ENCODE results near the gene SORCS1. TPM values are rescaled to one million over a fixed set of nuclear protein-coding genes. Genes with fewer than 3 reads are reported as not detected.

SORCS1 gene
- total RNA-seq, 1 donor from 2014 or later, result 1.1 TPM

DNA sequence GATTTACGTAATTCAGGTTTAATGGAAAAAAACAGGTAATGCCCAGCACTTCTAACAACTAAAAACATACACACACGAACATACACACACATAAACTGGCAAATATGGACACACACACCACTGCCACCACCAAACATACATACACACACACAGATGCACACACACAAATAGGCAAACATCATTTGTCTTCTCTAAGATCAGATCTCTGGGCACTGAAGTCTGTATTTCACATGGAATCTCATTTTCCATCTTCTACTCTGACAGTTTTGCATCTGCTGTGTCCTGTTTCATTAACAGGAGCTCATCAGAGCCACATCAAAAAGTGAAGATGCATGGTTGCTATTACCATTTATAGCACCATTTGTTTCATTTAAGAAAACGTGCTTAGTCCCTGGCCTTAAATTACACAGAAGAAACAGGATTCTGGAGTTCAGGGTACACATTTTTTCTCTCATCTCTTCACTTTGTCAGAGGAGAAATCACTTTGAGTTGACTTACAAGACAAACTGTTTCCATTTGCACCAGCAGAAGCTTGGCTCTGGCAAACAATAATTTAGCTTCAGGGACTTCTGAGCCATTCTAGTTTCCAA lies 165.3 kb downstream of the SORCS1 start:
- Histone ChIP-seq H3K9me3 (ENCODE audit: insufficient read depth, low read depth, low read length) (no peaks in the 10 kb centered on the region), H3K4me3 (ENCODE audit: insufficient read depth, low read depth, low read length) (no peak overlapping the region), H3K27ac (ENCODE audit: low read depth, low read length) (no peak overlapping the region), H3K27me3 (ENCODE audit: insufficient read depth, low read length) (no peaks in the 10 kb centered on the region), H3K9ac (ENCODE audit: low read length) (no peak overlapping the region), H3K4me1 (ENCODE audit: insufficient read depth, low read length) (no peaks in the 10 kb centered on the region), H3K36me3 (ENCODE audit: insufficient read depth, low read length) (no peaks in the 10 kb centered on the region), H3K79me2 (ENCODE audit: insufficient read depth, low read length) (no peaks in the 10 kb centered on the region), H4K20me1 (ENCODE audit: insufficient read depth, low read length) (no peaks in the 10 kb centered on the region), H2AFZ (ENCODE audit: low read depth, low read length) (no peak overlapping the region), H3K4me2 (ENCODE audit: low read length) (no peak overlapping the region)
- FAIRE-seq, result no peak
- TF ChIP-seq, protein P1, sequence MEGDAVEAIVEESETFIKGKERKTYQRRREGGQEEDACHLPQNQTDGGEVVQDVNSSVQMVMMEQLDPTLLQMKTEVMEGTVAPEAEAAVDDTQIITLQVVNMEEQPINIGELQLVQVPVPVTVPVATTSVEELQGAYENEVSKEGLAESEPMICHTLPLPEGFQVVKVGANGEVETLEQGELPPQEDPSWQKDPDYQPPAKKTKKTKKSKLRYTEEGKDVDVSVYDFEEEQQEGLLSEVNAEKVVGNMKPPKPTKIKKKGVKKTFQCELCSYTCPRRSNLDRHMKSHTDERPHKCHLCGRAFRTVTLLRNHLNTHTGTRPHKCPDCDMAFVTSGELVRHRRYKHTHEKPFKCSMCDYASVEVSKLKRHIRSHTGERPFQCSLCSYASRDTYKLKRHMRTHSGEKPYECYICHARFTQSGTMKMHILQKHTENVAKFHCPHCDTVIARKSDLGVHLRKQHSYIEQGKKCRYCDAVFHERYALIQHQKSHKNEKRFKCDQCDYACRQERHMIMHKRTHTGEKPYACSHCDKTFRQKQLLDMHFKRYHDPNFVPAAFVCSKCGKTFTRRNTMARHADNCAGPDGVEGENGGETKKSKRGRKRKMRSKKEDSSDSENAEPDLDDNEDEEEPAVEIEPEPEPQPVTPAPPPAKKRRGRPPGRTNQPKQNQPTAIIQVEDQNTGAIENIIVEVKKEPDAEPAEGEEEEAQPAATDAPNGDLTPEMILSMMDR (IDR thresholded peaks at IDR 0.05; ENCODE audit: insufficient read depth, low read depth, low read length), result no peak
- TF ChIP-seq EZH2 (IDR thresholded peaks at IDR 0.05; ENCODE audit: insufficient read depth, low read length), result no peak
- Mint-ChIP-seq H3K36me3 (ENCODE audit: low read depth, unreplicated experiment) (no peaks in the 10 kb centered on the region), H3K9me3 (ENCODE audit: unreplicated experiment) (no peaks in the 10 kb centered on the region), H3K27me3 (ENCODE audit: low read depth, unreplicated experiment) (peaks cover 2% of the 10 kb centered on the region), H3K4me1 (ENCODE audit: low read depth, unreplicated experiment) (peaks cover 5% of the 10 kb centered on the region), H3K27ac (ENCODE audit: unreplicated experiment) (no peak overlapping the region), H3K4me3 (ENCODE audit: unreplicated experiment) (no peak overlapping the region)
- no peak for DNase-seq (ENCODE audit: low read depth)

DNA sequence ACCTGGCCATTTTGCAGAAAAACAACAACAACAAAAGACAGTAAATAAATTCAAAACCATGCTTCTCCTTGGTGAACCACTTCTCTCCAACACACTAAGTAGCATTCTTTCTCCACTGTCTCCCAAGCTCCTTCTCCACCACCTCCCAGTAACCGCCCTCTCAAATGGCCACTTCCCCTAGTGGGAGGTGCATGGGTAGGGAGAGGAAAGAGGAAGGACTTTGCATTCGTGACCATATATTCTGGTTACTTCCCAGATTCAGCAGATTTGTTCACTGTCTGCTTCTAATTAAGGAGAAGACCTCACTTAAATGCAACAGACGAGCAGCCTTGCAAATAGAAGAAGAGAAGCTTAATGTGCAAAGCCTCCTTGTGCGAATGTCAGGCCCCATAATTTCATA lies 166.8 kb downstream of the SORCS1 start:
- H3K9me3 ChIP-seq (ENCODE audit: insufficient read depth, low read depth, low read length), result no peaks in the 10 kb centered on the region
- no peak overlapping the region for H3K27ac ChIP-seq (ENCODE audit: low read depth, low read length)
- no peaks in the 10 kb centered on the region for H3K27me3 ChIP-seq (ENCODE audit: insufficient read depth, low read length)
- DNase-seq (ENCODE audit: low read depth), result no peak
- FAIRE-seq, result no peak
- H3K36me3 Mint-ChIP-seq (ENCODE audit: low read depth, unreplicated experiment), result no peaks in the 10 kb centered on the region
- peaks cover 2% of the 10 kb centered on the region for H3K27me3 Mint-ChIP-seq (ENCODE audit: low read depth, unreplicated experiment)
- H3K27ac Mint-ChIP-seq (ENCODE audit: unreplicated experiment), result no peak overlapping the region
- H3K9me3 Mint-ChIP-seq (ENCODE audit: unreplicated experiment), result no peaks in the 10 kb centered on the region
- H3K4me3 Mint-ChIP-seq (ENCODE audit: unreplicated experiment), result no peak overlapping the region
- TF ChIP-seq EZH2 (IDR thresholded peaks at IDR 0.05; ENCODE audit: insufficient read depth, low read length), result no peak
- TF ChIP-seq, protein P1 (IDR thresholded peaks at IDR 0.05; ENCODE audit: insufficient read depth, low read depth, low read length), result no peak
- no peaks in the 10 kb centered on the region for H3K79me2 ChIP-seq (ENCODE audit: insufficient read depth, low read length)
- H2AFZ ChIP-seq (ENCODE audit: low read depth, low read length), result no peak overlapping the region
- H3K4me1 ChIP-seq (ENCODE audit: insufficient read depth, low read length), result no peaks in the 10 kb centered on the region
- no peaks in the 10 kb centered on the region for H4K20me1 ChIP-seq (ENCODE audit: insufficient read depth, low read length)
- H3K4me1 Mint-ChIP-seq (ENCODE audit: low read depth, unreplicated experiment), result peaks cover 5% of the 10 kb centered on the region
- no peak overlapping the region for H3K4me3 ChIP-seq (ENCODE audit: insufficient read depth, low read depth, low read length)
- no peaks in the 10 kb centered on the region for H3K36me3 ChIP-seq (ENCODE audit: insufficient read depth, low read length)
- H3K4me2 ChIP-seq (ENCODE audit: low read length), result no peak overlapping the region
- no peak overlapping the region for H3K9ac ChIP-seq (ENCODE audit: low read length)

DNA sequence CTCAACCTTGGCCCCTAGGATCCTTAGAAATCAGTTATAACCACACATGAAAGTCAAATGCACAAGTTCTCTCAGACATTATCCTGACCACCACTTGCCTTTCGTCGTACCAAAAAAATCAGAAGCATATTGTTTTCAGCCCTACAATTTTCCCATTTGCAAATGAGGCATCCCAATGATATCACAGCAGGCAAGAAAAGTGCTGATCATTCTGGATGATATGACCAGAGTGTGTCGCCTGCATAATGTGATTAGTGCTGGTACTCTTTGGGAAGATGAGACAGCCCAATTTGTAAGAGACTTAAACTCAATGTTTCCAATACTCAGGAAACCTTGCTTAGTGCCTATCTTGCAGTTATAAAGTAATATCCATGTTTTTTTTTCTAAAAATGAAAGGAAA lies 168.0 kb downstream of the SORCS1 start:
- H3K36me3 Mint-ChIP-seq (ENCODE audit: low read depth, unreplicated experiment), result no peaks in the 10 kb centered on the region
- no peak for FAIRE-seq

More for the DNA sequence above, 168.0 kb downstream of the SORCS1 start:
- DNase-seq (ENCODE audit: low read depth), result no peak
- H3K9me3 Mint-ChIP-seq (ENCODE audit: unreplicated experiment), result no peaks in the 10 kb centered on the region
- H3K9me3 ChIP-seq (ENCODE audit: insufficient read depth, low read depth, low read length), result no peaks in the 10 kb centered on the region
- no peak overlapping the region for H3K4me2 ChIP-seq (ENCODE audit: low read length)
- no peaks in the 10 kb centered on the region for H3K27me3 ChIP-seq (ENCODE audit: insufficient read depth, low read length)
- H3K4me3 ChIP-seq (ENCODE audit: insufficient read depth, low read depth, low read length), result no peak overlapping the region
- peaks cover 2% of the 10 kb centered on the region for H3K27me3 Mint-ChIP-seq (ENCODE audit: low read depth, unreplicated experiment)
- no peaks in the 10 kb centered on the region for H3K79me2 ChIP-seq (ENCODE audit: insufficient read depth, low read length)
- H3K4me1 Mint-ChIP-seq (ENCODE audit: low read depth, unreplicated experiment), result peaks cover 5% of the 10 kb centered on the region
- H2AFZ ChIP-seq (ENCODE audit: low read depth, low read length), result no peak overlapping the region
- no peaks in the 10 kb centered on the region for H4K20me1 ChIP-seq (ENCODE audit: insufficient read depth, low read length)
- TF ChIP-seq, protein P1 (IDR thresholded peaks at IDR 0.05; ENCODE audit: insufficient read depth, low read depth, low read length), result no peak
- TF ChIP-seq EZH2 (IDR thresholded peaks at IDR 0.05; ENCODE audit: insufficient read depth, low read length), result no peak
- no peak overlapping the region for H3K4me3 Mint-ChIP-seq (ENCODE audit: unreplicated experiment)
- no peak overlapping the region for H3K27ac Mint-ChIP-seq (ENCODE audit: unreplicated experiment)
- no peaks in the 10 kb centered on the region for H3K4me1 ChIP-seq (ENCODE audit: insufficient read depth, low read length)
- no peak overlapping the region for H3K9ac ChIP-seq (ENCODE audit: low read length)
- H3K27ac ChIP-seq (ENCODE audit: low read depth, low read length), result no peak overlapping the region
- H3K36me3 ChIP-seq (ENCODE audit: insufficient read depth, low read length), result no peaks in the 10 kb centered on the region
